ENCODE measurements around the gene TSSK1B.
"Not testable (repeated sequence)": the region's sequence is repeated elsewhere in the genome, so short reads cannot be mapped to it uniquely, and the experiment has no call there.

TSSK1B gene

DNA sequence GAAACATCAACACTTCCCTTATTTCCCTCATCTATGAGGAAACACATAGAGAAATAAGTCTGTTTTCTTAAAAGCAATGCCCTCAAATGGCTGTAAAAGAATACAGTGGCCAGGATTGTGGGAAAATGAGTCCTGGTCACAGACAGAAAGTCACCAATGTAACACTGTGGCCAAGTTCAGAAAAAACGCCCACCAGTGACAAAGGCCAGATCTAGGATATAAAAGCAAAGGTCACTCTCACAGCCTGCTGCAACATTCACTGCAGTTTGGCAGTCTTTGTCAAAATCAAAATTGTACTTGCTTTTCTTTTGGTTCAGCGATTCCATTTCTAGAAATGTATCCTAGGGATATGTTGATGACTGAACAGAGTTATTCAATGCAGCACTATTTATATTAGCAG, 30.5 kb downstream of the TSSK1B start:
- Histone ChIP-seq H3K36me3 (ENCODE audit: control insufficient read depth, insufficient read depth, low read length) (no peaks in the 10 kb centered on the region), H3K4me1 (ENCODE audit: control insufficient read depth, insufficient read depth, low read length) (no peaks in the 10 kb centered on the region), H3K27me3 (ENCODE audit: control insufficient read depth, insufficient read depth, low read length, poor library complexity, severe bottlenecking) (no peaks in the 10 kb centered on the region), H3K27ac (ENCODE audit: insufficient read depth, low read depth, low read length, poor library complexity, severe bottlenecking) (no peak overlapping the region), H3K4me3 (ENCODE audit: insufficient read depth, low read depth, low read length) (no peak overlapping the region), H3K9me3 (ENCODE audit: control insufficient read depth, low read length) (no peaks in the 10 kb centered on the region)
- WGBS, 2 experiments, result 89 to 93% methylated on average over 2 of the region's 2 CpGs

DNA sequence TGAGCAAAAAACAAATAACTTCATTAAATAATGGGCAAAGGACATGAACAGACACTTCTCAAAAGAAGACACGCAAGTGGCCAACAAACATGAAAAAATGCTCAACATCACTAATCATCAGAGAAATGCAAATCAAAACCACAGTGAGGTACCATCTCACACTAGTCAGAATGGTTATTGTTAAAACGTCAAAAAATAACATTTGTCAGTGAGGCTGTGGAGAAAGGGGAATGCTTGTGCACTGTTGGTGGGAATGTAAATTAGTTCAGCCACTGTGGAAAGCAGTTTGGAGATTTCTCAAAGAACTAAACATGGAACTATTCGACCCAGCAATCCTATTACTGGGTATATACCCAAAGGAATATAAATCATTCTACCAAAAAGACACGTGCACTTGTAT, 36.8 kb downstream of the TSSK1B start:
- not testable (repeated sequence) for H3K27me3 ChIP-seq (ENCODE audit: control insufficient read depth, insufficient read depth, low read length, poor library complexity, severe bottlenecking); H3K4me3 ChIP-seq (ENCODE audit: insufficient read depth, low read depth, low read length); H3K27ac ChIP-seq (ENCODE audit: insufficient read depth, low read depth, low read length, poor library complexity, severe bottlenecking); H3K36me3 ChIP-seq (ENCODE audit: control insufficient read depth, insufficient read depth, low read length); H3K9me3 ChIP-seq (ENCODE audit: control insufficient read depth, low read length); H3K4me1 ChIP-seq (ENCODE audit: control insufficient read depth, insufficient read depth, low read length)
- 77 to 90% methylated on average over 4 of the region's 4 CpGs for whole genome bisulfite sequencing, 2 experiments

DNA sequence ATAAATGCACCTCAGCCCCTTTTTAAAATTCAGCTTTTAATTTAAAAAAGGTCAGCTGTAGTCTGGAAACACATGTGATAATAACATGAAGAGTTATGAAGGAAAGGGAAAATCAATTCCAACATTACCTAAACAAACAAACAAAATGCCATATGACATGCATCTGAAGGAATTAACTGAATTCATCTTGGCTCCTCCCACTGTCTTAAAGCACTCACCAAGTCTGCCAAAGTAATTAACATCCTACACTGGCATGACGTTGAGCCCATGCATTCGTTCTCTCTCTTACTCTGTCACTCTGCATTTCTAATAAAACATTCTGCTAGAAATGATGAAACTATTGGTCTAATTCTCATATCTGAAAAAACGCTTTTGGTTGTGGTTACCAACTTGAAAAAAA, 37.7 kb downstream of the TSSK1B start:
- H3K9me3 ChIP-seq (ENCODE audit: control insufficient read depth, low read length), result no peaks in the 10 kb centered on the region
- H3K36me3 ChIP-seq (ENCODE audit: control insufficient read depth, insufficient read depth, low read length), result no peaks in the 10 kb centered on the region
- H3K27me3 ChIP-seq (ENCODE audit: control insufficient read depth, insufficient read depth, low read length, poor library complexity, severe bottlenecking), result no peaks in the 10 kb centered on the region
- no peak overlapping the region for H3K27ac ChIP-seq (ENCODE audit: insufficient read depth, low read depth, low read length, poor library complexity, severe bottlenecking)
- H3K4me1 ChIP-seq (ENCODE audit: control insufficient read depth, insufficient read depth, low read length), result no peaks in the 10 kb centered on the region
- 80 to 83% methylated on average over 2 to 3 of the region's 3 CpGs for WGBS, 2 experiments
- no peak overlapping the region for H3K4me3 ChIP-seq (ENCODE audit: insufficient read depth, low read depth, low read length)

DNA sequence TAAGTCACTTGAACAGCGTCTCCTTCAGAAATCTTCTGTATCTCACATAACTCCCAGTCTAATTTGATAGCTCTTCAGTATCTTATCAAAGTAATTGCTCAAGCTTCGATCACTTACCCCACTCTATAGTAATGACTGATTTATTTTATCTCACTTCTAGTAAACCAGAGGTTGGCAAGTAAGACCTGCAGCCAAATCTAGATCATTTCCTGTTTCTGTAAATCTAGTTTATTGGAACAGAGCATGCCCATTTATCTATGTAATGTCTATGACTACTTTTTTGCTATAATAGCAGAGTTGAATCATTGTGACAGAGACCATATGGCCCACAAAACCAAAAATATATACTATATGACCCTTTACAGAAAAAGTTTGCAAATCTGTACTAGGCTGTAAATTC, 40.1 kb downstream of the TSSK1B start:
- 90 to 91% methylated on average over 2 of the region's 2 CpGs for WGBS, 2 experiments
- no peak overlapping the region for H3K4me3 ChIP-seq (ENCODE audit: insufficient read depth, low read depth, low read length)
- no peaks in the 10 kb centered on the region for H3K36me3 ChIP-seq (ENCODE audit: control insufficient read depth, insufficient read depth, low read length)
- no peaks in the 10 kb centered on the region for H3K4me1 ChIP-seq (ENCODE audit: control insufficient read depth, insufficient read depth, low read length)
- no peak overlapping the region for H3K27ac ChIP-seq (ENCODE audit: insufficient read depth, low read depth, low read length, poor library complexity, severe bottlenecking)
- no peaks in the 10 kb centered on the region for H3K9me3 ChIP-seq (ENCODE audit: control insufficient read depth, low read length)
- no peaks in the 10 kb centered on the region for H3K27me3 ChIP-seq (ENCODE audit: control insufficient read depth, insufficient read depth, low read length, poor library complexity, severe bottlenecking)

DNA sequence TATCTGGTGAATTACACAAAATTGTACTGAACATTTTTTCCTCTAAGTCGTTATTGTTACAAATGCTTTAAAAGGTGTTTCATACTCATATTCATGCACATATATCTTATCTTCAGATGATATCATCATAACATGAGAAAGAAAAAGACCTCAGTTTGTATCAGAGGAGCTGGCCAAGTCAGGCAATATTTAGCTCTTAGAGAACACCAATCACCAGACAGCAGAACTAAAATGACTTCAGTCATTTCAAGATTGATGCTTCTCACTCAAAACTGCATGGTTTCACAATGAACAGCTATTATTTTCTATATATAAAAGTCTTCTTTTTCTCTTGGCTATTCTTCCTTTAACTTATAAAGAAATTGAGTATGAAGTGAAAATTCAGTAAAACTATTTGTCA, 44.6 kb downstream of the TSSK1B start:
- Histone ChIP-seq H3K36me3 (ENCODE audit: control insufficient read depth, insufficient read depth, low read length) (no peaks in the 10 kb centered on the region), H3K4me3 (ENCODE audit: insufficient read depth, low read depth, low read length) (no peak overlapping the region), H3K4me1 (ENCODE audit: control insufficient read depth, insufficient read depth, low read length) (no peaks in the 10 kb centered on the region), H3K27me3 (ENCODE audit: control insufficient read depth, insufficient read depth, low read length, poor library complexity, severe bottlenecking) (no peaks in the 10 kb centered on the region), H3K9me3 (ENCODE audit: control insufficient read depth, low read length) (no peaks in the 10 kb centered on the region), H3K27ac (ENCODE audit: insufficient read depth, low read depth, low read length, poor library complexity, severe bottlenecking) (no peak overlapping the region)
- 90% methylated on average over 1 of the region's 1 CpG; no CpG with 5 or more reads in 1 of the 2 experiments for WGBS, 2 experiments

DNA sequence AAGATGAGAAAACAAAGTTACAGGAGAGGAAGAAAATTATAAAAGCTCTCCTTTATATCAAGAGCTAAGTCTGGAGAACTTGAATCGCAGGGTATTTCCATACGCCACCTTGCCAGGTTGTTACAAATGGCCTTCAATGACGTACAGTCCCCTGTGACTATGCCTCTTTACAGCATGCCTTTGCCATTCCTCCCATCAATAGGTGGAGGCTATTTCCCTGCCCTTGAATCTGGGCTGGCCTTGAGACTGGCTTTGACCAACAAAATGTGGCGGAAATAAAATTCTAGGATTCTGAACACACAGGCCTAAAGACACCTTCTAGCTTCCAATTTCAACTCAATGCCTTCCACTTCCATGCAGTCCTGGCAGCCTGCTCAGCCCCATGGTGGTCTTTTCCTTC, 45.7 kb downstream of the TSSK1B start:
- no peaks in the 10 kb centered on the region for H3K4me1 ChIP-seq (ENCODE audit: control insufficient read depth, insufficient read depth, low read length)
- H3K27ac ChIP-seq (ENCODE audit: insufficient read depth, low read depth, low read length, poor library complexity, severe bottlenecking), result no peak overlapping the region
- no peaks in the 10 kb centered on the region for H3K27me3 ChIP-seq (ENCODE audit: control insufficient read depth, insufficient read depth, low read length, poor library complexity, severe bottlenecking)
- 96% methylated on average over 4 of the region's 4 CpGs for WGBS, 2 experiments
- no peak overlapping the region for H3K4me3 ChIP-seq (ENCODE audit: insufficient read depth, low read depth, low read length)
- H3K9me3 ChIP-seq (ENCODE audit: control insufficient read depth, low read length), result no peaks in the 10 kb centered on the region
- no peaks in the 10 kb centered on the region for H3K36me3 ChIP-seq (ENCODE audit: control insufficient read depth, insufficient read depth, low read length)

DNA sequence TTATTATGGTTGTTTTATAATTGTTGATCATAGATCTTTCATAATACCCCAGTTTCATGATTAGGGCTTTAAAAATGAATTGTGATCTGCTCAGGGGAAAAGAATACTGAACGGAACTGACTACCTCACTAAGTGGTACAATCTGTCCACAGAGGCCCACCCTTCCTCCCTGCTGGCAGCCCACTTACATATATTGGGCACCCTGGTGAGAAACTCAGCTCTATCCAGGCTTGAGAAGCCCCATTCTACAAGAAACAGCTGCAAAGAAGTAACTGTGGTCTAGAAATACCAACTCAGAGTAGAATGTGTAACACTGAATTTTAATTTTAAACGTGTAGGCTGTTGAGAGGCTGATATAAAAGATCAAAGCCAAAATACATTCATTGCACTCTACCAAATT, 46.9 kb downstream of the TSSK1B start:
- 66 to 67% methylated on average over 1 of the region's 2 CpGs for WGBS, 2 experiments
- H3K27ac ChIP-seq (ENCODE audit: insufficient read depth, low read depth, low read length, poor library complexity, severe bottlenecking), result no peak overlapping the region
- no peak overlapping the region for H3K4me3 ChIP-seq (ENCODE audit: insufficient read depth, low read depth, low read length)
- no peaks in the 10 kb centered on the region for H3K27me3 ChIP-seq (ENCODE audit: control insufficient read depth, insufficient read depth, low read length, poor library complexity, severe bottlenecking)
- H3K36me3 ChIP-seq (ENCODE audit: control insufficient read depth, insufficient read depth, low read length), result no peaks in the 10 kb centered on the region
- H3K9me3 ChIP-seq (ENCODE audit: control insufficient read depth, low read length), result no peaks in the 10 kb centered on the region
- H3K4me1 ChIP-seq (ENCODE audit: control insufficient read depth, insufficient read depth, low read length), result no peaks in the 10 kb centered on the region

DNA sequence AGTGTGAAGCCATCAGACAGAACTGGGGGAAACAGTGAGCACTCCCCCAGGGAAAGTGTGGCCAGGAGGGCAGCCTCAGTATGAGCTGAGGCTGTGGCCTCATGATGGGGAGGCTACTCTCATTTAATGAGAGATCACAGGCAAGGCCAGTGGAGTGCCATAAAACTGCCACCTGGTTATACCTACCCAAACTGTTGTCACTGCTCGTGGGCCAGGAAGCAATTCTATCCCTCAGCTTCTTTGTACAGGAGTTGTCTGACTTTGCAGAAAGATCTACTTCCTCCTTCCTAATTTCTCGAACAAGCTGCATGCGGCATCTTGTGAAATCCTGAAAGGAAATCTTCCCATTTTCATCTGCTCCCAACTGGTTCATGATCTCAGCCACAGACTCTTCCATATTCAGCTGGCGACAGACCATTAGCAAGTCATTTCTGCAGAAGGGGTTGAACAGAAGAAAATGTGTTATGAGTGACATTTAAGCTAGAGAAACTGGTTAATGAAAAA, 50.0 kb downstream of the TSSK1B start:
- Histone ChIP-seq H3K9me3 (ENCODE audit: control insufficient read depth, low read length) (no peaks in the 10 kb centered on the region), H3K27me3 (ENCODE audit: control insufficient read depth, insufficient read depth, low read length, poor library complexity, severe bottlenecking) (no peaks in the 10 kb centered on the region), H3K4me3 (ENCODE audit: insufficient read depth, low read depth, low read length) (no peak overlapping the region), H3K4me1 (ENCODE audit: control insufficient read depth, insufficient read depth, low read length) (no peaks in the 10 kb centered on the region), H3K36me3 (ENCODE audit: control insufficient read depth, insufficient read depth, low read length) (no peaks in the 10 kb centered on the region), H3K27ac (ENCODE audit: insufficient read depth, low read depth, low read length, poor library complexity, severe bottlenecking) (no peak overlapping the region)
- 86 to 94% methylated on average over 3 to 4 of the region's 4 CpGs for WGBS, 2 experiments

DNA sequence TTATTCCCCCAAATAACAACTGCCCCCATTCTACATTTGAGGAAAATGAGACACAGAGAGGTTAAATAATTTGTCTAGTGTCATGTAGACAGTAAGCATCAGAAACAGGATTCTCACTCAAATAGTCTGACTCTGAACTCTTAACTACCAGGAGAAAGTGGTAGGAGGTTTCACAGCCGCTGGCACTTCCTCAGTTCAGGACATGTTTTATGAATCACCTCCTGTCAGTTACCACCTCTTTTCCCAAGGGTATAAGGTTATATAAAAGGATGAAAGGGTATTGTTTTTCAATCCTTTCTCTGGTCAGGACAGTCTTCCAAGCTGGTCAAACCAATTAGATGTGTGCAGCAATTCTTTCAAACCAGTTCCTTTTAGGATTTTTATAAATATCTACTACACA, 52.1 kb downstream of the TSSK1B start:
- Histone ChIP-seq H3K9me3 (ENCODE audit: control insufficient read depth, low read length) (no peaks in the 10 kb centered on the region), H3K4me1 (ENCODE audit: control insufficient read depth, insufficient read depth, low read length) (no peaks in the 10 kb centered on the region), H3K36me3 (ENCODE audit: control insufficient read depth, insufficient read depth, low read length) (no peaks in the 10 kb centered on the region), H3K4me3 (ENCODE audit: insufficient read depth, low read depth, low read length) (no peak overlapping the region), H3K27me3 (ENCODE audit: control insufficient read depth, insufficient read depth, low read length, poor library complexity, severe bottlenecking) (no peaks in the 10 kb centered on the region), H3K27ac (ENCODE audit: insufficient read depth, low read depth, low read length, poor library complexity, severe bottlenecking) (no peak overlapping the region)
- WGBS, 2 experiments, result 84% methylated on average over 1 of the region's 1 CpG; no CpG with 5 or more reads in 1 of the 2 experiments

All from ectodermal cell (in vitro differentiated cells).